ENCODE results near the gene TC2N. TPM values are rescaled to one million over a fixed set of nuclear protein-coding genes. Genes with fewer than 3 reads are reported as not detected.

The TC2N gene
- total RNA-seq, 1 experiment from 2014 or later: 16.4 TPM

GRCh38 chr14:91860238-91860637, 7.1 kb downstream of the TC2N start:
- H2BK5ac ChIP-seq (ENCODE audit: insufficient read length, low read length): no peak overlapping the region
- no peak overlapping the region for H4K91ac ChIP-seq (ENCODE audit: insufficient read length, low read depth, low read length)
- no peak overlapping the region for H2BK12ac ChIP-seq (ENCODE audit: insufficient read length, low read depth, low read length)
- no peak overlapping the region for H3K14ac ChIP-seq (ENCODE audit: insufficient read depth, low read length)
- H3K4ac ChIP-seq (ENCODE audit: low read depth, low read length): no peak overlapping the region
- no peak overlapping the region for H4K5ac ChIP-seq (ENCODE audit: insufficient read length, low read depth, low read length)
- Mint-ChIP-seq H3K4me1 (peaks cover 21 to 27% of the 10 kb centered on the region in 2 experiments), H3K9me3 (no peaks in the 10 kb centered on the region), H3K36me3 (ENCODE audit: insufficient read depth in 1 of 3, low read depth in 3 of 3) (no peaks in the 10 kb centered on the region), H3K27ac (no peak overlapping the region), H3K4me3 (no peak overlapping the region), H3K27me3 (ENCODE audit: low read depth) (peaks cover 8% of the 10 kb centered on the region)
- DNase-seq: no peak
- no peak overlapping the region for H4K8ac ChIP-seq (replicated peaks; ENCODE audit: insufficient read length, low read depth, low read length)
- H3T11ph ChIP-seq (ENCODE audit: low read length): no peak overlapping the region
- H2AK5ac ChIP-seq (ENCODE audit: insufficient read length, low read length): no peak overlapping the region
- H3K9ac ChIP-seq (ENCODE audit: extremely low read depth, insufficient read length, low read length): no peak overlapping the region
- no peak overlapping the region for H3K4me2 ChIP-seq (ENCODE audit: insufficient read depth, insufficient read length, low read length)
- H2BK15ac ChIP-seq (ENCODE audit: low read depth, low read length): no peak overlapping the region
- H3K9me3 ChIP-seq (ENCODE audit: control insufficient read depth, low read depth, low read length): no peaks in the 10 kb centered on the region
- H3K23me2 ChIP-seq (ENCODE audit: insufficient read length, low read depth, low read length, poor library complexity, severe bottlenecking): no peaks in the 10 kb centered on the region
- H3K23ac ChIP-seq (ENCODE audit: insufficient read length, low read depth, low read length): no peak overlapping the region
- TF ChIP-seq, protein P1, sequence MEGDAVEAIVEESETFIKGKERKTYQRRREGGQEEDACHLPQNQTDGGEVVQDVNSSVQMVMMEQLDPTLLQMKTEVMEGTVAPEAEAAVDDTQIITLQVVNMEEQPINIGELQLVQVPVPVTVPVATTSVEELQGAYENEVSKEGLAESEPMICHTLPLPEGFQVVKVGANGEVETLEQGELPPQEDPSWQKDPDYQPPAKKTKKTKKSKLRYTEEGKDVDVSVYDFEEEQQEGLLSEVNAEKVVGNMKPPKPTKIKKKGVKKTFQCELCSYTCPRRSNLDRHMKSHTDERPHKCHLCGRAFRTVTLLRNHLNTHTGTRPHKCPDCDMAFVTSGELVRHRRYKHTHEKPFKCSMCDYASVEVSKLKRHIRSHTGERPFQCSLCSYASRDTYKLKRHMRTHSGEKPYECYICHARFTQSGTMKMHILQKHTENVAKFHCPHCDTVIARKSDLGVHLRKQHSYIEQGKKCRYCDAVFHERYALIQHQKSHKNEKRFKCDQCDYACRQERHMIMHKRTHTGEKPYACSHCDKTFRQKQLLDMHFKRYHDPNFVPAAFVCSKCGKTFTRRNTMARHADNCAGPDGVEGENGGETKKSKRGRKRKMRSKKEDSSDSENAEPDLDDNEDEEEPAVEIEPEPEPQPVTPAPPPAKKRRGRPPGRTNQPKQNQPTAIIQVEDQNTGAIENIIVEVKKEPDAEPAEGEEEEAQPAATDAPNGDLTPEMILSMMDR (conservative IDR thresholded peaks at IDR 0.05): no peak
- no peak overlapping the region for H3K56ac ChIP-seq (ENCODE audit: insufficient read length, low read depth, low read length)
- H3K18ac ChIP-seq (ENCODE audit: insufficient read length, low read depth, low read length): no peak overlapping the region
- H2BK120ac ChIP-seq (ENCODE audit: low read depth, low read length, poor library complexity, severe bottlenecking): no peak overlapping the region
- no peaks in the 10 kb centered on the region for H4K20me1 ChIP-seq (ENCODE audit: control insufficient read depth, insufficient read depth, insufficient read length)
- H2AFZ ChIP-seq (ENCODE audit: low read length): no peak overlapping the region
- no peak overlapping the region for H2BK20ac ChIP-seq (ENCODE audit: low read depth, low read length, poor library complexity, severe bottlenecking)
- no peak overlapping the region for H3K27ac ChIP-seq (ENCODE audit: insufficient read length, low read depth, low read length)
- no peaks in the 10 kb centered on the region for H3K79me2 ChIP-seq (ENCODE audit: insufficient read depth, low read length)
- H3K27me3 ChIP-seq (ENCODE audit: insufficient read depth, low read length): no peaks in the 10 kb centered on the region
- no peaks in the 10 kb centered on the region for H3K79me1 ChIP-seq (ENCODE audit: insufficient read depth, low read depth, low read length, poor library complexity, severe bottlenecking)
- H3K4me1 ChIP-seq (ENCODE audit: insufficient read depth, low read length): peaks cover 3% of the 10 kb centered on the region; the same call in 1 of the 2 replicates
